Activated CD8-positive, alpha-beta memory T cell treated with anti-CD3 and anti-CD28 coated beads, Interleukin-2, amount 50 U/mL, for 1 hour (primary cell): ENCODE measurements around the gene WDR35.
"Not testable (repeated sequence)": the region's sequence is repeated elsewhere in the genome, so short reads cannot be mapped to it uniquely, and the experiment has no call there.

Source experiments
- DNase-seq: peaks from one replicate; pipeline ENCODE4 v3.0.0-alpha.2; 2020; ENCODE audit errors: extremely low read depth

Gene WDR35

GRCh38 chr2:19894134-19894792 is 95.6 kb downstream of the WDR35 start:
- DNase-seq, result no peak

DNA sequence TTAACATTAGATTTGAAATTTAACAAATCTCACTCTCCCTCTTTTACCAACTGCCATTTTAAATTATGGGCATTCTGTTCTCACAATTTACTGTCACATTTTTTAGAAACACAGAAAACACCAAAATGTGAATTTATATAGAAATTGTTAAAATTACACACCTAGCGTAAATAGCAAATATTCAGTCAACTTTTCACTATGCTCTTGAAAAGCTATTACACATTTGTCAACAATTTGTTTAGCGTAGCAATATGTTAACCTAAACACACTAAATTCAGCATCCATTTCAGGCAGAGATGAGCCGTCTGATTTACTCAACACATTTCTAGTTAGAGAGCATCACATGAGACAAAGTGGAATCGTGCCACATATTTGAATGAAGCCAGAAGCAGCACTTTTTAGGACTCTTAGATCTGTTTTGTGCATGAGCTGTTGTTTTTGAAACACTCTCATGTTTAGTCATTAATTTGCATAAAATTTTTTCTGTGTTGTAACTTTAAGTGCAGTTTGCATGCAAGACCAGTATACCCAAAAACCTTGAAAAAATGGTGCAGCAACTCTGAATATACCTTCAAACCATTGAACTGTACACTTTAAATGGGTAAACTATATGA is 96.3 kb downstream of the WDR35 start:
- no peak for DNase-seq

- not testable (repeated sequence) for DNase-seq
Observed at GRCh38 chr2:19891971-19892370, 97.9 kb downstream of the WDR35 start.

DNA sequence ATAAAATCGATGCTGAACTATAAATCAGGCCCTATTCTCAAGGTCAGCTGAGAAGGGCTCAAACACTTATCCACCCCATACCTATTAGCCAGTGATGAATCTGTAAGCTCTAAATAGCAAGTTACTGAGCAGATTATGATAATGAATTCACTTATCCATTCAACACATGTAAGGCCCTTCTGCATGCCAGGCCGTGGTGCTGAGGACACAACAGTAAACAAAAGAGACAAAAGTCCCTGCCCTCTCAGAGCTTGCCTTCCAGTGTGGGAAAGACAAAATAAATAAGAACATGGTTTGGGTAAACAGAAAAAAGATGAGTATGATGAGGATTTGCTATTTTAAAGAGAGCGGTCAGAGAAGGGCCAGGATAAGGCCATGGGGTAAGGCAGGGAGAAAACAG is 99.8 kb downstream of the WDR35 start:
- no peak for DNase-seq

- DNase-seq, result no peak
Observed at GRCh38 chr2:19888831-19889230, 101.1 kb downstream of the WDR35 start.

GRCh38 chr2:19887510-19887909 is 102.4 kb downstream of the WDR35 start:
- no peak for DNase-seq

DNA sequence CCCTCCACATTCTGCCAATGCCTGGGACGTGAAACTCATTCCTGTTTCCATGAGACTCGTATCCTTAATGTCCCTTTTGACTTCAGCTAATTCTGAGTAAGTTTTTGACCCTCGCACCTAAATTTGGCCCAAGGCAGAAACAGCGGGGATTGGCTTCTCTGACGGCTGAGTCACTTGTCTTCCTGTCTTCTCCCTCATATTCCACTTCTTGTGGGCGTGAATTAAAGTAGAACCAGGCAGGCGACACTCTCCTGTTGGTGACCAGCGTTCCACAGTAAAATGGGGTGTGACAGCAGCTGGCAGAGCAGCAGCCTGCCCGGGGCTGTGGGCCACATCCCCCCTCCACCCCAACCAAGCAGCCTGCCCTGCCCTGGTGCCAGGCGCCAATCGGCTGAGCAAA is 103.6 kb downstream of the WDR35 start:
- no peak for DNase-seq

GRCh38 chr2:19885791-19886190 is 104.1 kb downstream of the WDR35 start:
- DNase-seq, result no peak

DNA sequence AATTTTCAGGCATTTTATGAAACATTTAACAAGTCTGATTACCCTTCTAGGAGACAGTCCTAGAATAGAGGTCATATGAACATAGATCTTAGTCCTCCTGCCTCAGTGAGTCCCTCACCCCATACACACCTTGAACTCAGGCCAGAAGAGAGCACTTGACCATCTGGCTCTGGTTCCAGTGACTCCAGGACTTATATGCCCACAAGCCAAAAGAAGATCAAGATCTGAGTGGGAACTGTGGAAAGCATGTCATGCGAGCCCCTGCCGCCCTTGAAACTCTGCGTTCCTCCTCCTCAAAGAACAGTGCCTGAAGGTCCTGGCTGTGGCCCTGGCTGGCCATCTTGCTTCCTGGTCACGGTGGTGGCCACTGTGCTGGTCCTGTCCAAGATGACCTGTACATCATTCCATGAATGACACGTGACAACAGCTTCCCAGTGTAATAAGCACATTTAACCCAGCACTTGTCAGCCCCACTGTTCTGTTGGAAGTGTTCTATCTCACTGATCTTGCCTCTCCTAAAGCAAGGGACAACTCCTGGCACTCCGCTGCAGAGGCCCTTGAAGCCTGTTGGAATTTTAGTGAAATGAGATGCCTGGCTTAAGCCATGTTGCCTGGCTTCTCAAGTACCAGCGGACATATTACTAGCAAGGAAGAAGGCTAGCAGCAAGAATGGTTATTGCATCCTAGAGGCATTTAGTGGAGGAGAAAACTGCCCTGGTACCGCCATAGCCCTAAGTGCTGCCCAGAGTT is 105.8 kb downstream of the WDR35 start:
- DNase-seq, result no peak

DNA sequence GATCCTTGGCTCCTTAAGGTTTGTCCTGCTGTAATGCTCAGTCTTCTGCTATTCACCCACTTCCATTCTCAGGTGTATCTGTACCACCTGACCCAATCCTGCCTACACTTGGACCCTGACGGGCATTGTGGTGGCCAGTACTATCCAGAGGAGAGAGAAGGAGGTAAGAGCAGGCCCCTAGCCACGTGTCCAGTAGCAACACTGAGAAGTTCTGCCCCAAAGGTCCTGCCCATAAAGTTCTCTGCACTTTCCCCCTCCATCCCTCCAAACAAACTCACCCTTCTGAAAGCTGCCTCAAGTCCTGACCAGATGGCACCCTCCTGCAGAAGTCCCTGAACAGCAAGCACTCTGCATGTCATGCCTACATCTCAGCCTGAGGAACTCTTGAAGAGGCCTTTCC is 106.4 kb downstream of the WDR35 start:
- no peak for DNase-seq

DNA sequence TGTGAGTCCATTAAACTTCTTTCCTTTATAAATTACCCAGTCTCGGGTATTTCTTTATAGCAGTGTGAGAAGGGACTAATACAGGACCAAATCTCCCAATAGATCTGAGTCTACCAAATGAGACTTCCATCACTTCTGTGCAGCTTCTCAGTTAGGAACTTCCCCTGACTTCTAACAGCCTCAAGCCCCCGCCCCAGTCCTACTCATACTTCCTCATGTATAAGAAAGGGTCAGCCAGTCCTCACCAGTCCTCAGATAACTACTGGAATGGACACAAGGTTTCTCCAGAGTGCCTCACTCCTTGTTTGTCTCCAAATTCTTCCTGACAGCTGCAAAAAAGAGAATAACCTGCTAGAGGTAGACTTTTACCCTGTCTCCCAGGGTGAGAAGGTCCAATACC is 107.6 kb downstream of the WDR35 start:
- DNase-seq, result no peak

DNA sequence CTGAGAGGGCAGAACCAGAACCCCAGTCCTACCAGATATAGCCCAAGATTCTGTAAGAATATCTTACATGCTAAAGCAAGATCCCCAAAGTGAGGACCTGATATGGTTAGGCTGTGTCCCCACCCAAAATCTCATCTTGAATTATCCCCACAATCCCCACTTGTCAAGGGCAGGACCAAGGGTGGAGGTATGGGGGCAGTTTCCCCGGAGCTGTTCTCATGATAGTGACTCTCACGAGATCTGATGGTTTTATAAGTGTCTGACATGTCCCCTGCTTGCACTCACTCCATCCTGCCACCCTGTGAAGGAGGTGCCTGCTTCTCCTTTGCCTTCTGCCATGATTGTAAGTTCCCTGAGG is 108.0 kb downstream of the WDR35 start:
- no peak for DNase-seq

DNA sequence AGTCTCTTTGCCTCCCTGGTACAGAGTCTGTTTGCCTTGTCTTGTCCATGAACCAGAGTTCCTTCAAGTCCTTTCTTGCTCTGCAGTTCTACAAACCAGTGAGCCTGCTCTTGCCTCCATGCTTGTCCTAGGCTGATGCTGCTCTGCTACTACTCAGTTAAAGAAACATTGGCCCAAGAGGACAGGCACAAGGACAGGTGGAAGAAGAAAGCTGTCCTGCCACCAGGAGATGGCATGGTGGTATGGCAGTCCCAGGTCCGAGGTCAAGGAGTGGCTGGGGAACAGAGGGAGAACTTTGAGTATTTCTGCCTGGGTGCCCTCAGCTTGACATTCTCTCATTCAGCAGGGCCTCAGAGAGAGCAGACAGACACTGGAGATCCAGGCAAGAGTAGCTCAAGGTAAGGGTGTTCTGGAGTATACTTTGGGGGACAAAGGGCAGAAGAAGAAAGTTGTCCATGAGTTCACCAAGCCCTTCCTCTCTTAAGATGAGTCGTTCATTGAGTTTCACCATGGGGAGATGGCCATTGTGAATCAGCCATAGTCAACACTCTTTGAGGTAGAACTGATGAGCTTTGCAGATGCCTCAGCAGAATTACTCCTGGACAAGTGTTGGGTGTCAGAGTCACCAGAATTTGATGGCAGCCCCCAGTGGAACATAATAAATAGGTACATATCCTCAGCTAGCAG is 108.5 kb downstream of the WDR35 start:
- no peak for DNase-seq

- DNase-seq, result not testable (repeated sequence)
Observed at GRCh38 chr2:19880191-19880590, 109.7 kb downstream of the WDR35 start.

- no peak for DNase-seq
Observed at GRCh38 chr2:19879120-19879519, 110.8 kb downstream of the WDR35 start.

- DNase-seq, result no peak
Observed at GRCh38 chr2:19878268-19879046, 111.4 kb downstream of the WDR35 start.

DNA sequence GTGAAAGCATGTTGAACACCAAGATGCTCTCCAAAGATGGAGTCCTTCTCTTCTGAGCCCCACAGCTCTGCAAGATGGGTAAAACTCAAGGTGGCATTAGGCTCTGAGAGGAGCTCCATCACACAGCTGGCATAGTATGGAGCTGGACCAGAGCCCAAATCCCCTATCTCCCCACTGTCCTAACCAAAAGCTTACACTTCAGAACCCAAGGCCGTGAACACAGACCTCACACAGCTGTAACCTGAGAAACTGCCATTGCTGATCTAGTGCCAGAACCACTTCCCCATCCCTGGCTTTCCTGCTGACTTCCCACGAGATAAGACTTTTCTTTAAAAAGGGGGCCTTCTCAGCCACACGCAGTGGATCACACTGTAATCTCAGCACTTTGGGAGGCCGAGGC is 113.2 kb downstream of the WDR35 start:
- DNase-seq, result no peak

- no peak for DNase-seq
Observed at GRCh38 chr2:19875280-19875679, 114.6 kb downstream of the WDR35 start.

DNA sequence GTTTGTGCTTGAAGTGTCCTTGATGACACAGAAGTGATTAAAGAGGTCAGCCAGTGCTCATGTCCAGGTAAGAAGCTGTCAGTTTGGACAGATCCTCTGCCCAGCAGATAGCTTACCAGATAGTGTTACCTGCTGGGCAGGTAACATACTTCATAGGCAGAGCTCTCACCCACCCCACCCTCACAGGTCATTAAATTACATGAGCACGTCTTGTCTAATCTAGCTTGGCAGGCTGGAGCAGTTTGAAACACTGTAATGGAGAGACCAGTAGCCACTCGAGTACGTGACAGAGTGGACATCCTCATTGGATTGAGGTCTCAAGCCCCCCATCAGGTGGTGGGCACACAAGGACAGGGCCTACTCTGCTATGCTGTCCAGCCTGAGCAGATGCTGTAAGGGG is 115.2 kb downstream of the WDR35 start:
- DNase-seq, result no peak

DNA sequence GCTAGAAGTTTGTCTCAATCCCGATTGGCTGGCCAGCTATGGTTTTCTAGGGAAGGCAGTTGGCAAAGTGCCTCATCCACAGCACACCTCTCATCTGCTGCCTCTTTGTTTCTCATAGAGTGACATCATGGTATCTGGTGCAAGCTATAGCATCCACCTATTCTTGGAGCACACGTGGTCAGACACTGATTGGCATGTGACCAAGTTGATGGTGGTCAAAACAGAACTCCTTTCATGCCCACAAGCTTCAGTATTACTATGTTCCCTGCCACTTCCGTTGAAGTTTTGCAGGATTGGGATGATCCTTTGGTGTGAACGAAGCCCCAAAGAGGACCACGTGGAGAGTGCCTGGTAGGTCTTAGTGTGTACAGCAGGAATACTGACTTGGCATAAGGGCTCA is 116.9 kb downstream of the WDR35 start:
- DNase-seq, result no peak

DNA sequence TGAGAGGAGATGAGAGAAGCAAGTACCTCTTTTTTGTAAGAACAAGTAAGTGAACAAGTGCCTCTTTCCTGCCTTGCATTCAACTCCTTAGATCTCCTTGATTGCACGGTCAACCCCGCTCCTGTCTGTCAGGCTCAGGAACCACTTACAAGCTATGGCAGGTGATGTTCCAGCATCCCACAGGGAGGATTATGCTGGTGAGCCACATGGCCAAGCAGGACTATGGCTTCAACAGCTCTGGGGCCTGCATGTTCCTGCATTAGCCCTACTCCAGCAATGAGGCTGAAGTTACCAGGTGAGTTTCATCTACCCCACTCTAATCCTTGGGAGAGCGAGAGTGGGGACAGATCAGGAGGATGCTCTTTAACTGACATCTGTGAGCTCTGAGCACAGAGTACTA is 117.6 kb downstream of the WDR35 start:
- no peak for DNase-seq

DNA sequence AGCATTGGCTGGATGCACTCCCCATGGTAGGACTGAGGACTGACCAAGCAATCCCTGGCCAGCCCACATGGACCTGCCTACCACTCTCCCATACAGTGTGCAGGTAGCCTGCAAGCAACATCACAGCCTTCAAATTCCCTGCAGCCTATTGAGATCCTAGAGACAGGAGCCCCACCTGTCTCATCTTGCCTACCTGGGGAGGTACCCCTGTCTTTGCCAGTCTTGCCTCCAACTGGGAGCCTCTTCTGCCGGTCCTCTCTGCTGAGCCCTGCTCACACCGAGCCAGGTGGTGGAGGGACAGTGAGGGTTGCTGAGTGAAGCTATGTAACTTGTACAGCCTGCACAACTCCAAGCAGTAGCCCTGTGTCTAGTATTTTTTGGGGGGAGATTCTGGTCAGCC is 118.1 kb downstream of the WDR35 start:
- DNase-seq, result no peak
